Neural crest cell (in vitro differentiated cells): ENCODE results near the gene TEPSIN. TPM values are rescaled to one million over a fixed set of nuclear protein-coding genes. Genes with fewer than 3 reads are reported as not detected.

Experiments
- DNase-seq: peaks from one replicate; pipeline ENCODE4 v3.0.0; 2021; ENCODE audit warnings: low read depth, mixed read lengths, low spot score
- H3K27ac Mint-ChIP-seq: one replicate; pipeline ENCODE4 v1.8.0; 2021; ENCODE audit warnings: mild to moderate bottlenecking, mixed read lengths; ENCODE audit not compliant: unreplicated experiment
- H3K27me3 Mint-ChIP-seq: 2 replicates; pipeline ENCODE4 v1.8.0; 2021; ENCODE audit warnings: low read depth, mild to moderate bottlenecking, mixed read lengths
- H3K36me3 Mint-ChIP-seq: 2 replicates; pipeline ENCODE4 v1.8.0; 2021; ENCODE audit warnings: low read depth, mild to moderate bottlenecking, mixed read lengths
- H3K4me1 Mint-ChIP-seq: 2 replicates; pipeline ENCODE4 v1.8.0; 2021; ENCODE audit warnings: mixed read lengths
- H3K4me3 Mint-ChIP-seq: one replicate; pipeline ENCODE4 v1.8.0; 2021; ENCODE audit warnings: mild to moderate bottlenecking, mixed read lengths
- H3K9me3 Mint-ChIP-seq: 2 replicates; pipeline ENCODE4 v1.8.0; 2021; ENCODE audit warnings: mixed read lengths
- CTCF ChIP-seq: fragments of 200-600 bp; sonication (generic); conservative IDR thresholded peaks from 2 replicates; pipeline ENCODE4 v1.5.0; 2021; ENCODE audit warnings: antibody characterized with exemption, mild to moderate bottlenecking
- long read RNA-seq: library from polyadenylated mRNA; unstranded; transcript quantifications from one replicate; pipeline ENCODE4 v2.0.0, GENCODE V29; 2020
- total RNA-seq: library from RNA; stranded (reverse); gene quantifications from 2 replicates; pipeline ENCODE4 v1.2.1, GENCODE V29; 2021

The TEPSIN gene
- 36.9 and 40.4 TPM in 2 replicates for total RNA-seq
- long read RNA-seq, partial matches to known transcripts, result 0 of 2 reads
- long read RNA-seq, other reads (novel, unspliced or antisense), result 1 of 2 reads

GRCh38 chr17:81238815-81239713 lies at the start of gene TEPSIN, which contains the start of gene NDUFAF8:
Gene TEPSIN (minus strand): TSS chr17:81239055. CDS start chr17:81239033, 22 bp downstream.
Gene NDUFAF8 (plus strand): TSS chr17:81239318. CDS start chr17:81239364, 46 bp downstream.
- peaks cover 2% of the 10 kb centered on the region for H3K27me3 Mint-ChIP-seq
- H3K27ac Mint-ChIP-seq, result peak within 1 kb of the TSS; percentile 98
- H3K4me3 Mint-ChIP-seq, result peak within 1 kb of the TSS; percentile 99
- H3K36me3 Mint-ChIP-seq, result no peaks in the 10 kb centered on the region
- peak; percentile 83 for DNase-seq
- H3K4me1 Mint-ChIP-seq, result peaks cover 26% of the 10 kb centered on the region
- no peak for TF ChIP-seq CTCF
- H3K9me3 Mint-ChIP-seq, result no peaks in the 10 kb centered on the region

GRCh38 chr17:81287741-81288430 lies 49.0 kb upstream of the TEPSIN start:
- Mint-ChIP-seq H3K27ac (no peak overlapping the region), H3K36me3 (no peaks in the 10 kb centered on the region), H3K9me3 (no peaks in the 10 kb centered on the region), H3K4me1 (peaks cover 14% of the 10 kb centered on the region), H3K4me3 (no peak overlapping the region), H3K27me3 (no peaks in the 10 kb centered on the region)
- no peak for DNase-seq
- no peak for TF ChIP-seq CTCF

- TF ChIP-seq CTCF, result no peak
- no peak for DNase-seq
- Mint-ChIP-seq H3K36me3 (no peaks in the 10 kb centered on the region), H3K9me3 (no peaks in the 10 kb centered on the region), H3K27me3 (no peaks in the 10 kb centered on the region), H3K4me1 (peaks cover 14% of the 10 kb centered on the region), H3K27ac (no peak overlapping the region), H3K4me3 (no peak overlapping the region)
Measured at GRCh38 chr17:81287152-81287551, 48.3 kb upstream of the TEPSIN start.

GRCh38 chr17:81286491-81287145 lies 47.8 kb upstream of the TEPSIN start:
- Mint-ChIP-seq H3K4me3 (no peak overlapping the region), H3K36me3 (no peaks in the 10 kb centered on the region), H3K9me3 (no peaks in the 10 kb centered on the region), H3K27me3 (no peaks in the 10 kb centered on the region), H3K27ac (peak overlapping the region; percentile 16), H3K4me1 (peaks cover 12% of the 10 kb centered on the region)
- DNase-seq, result no peak
- no peak for TF ChIP-seq CTCF

- peak overlapping the region; percentile 71 for H3K27ac Mint-ChIP-seq
- H3K4me3 Mint-ChIP-seq, result no peak overlapping the region
- H3K27me3 Mint-ChIP-seq, result no peaks in the 10 kb centered on the region
Measured at GRCh38 chr17:81285894-81286293, 47.0 kb upstream of the TEPSIN start.

More at GRCh38 chr17:81285894-81286293, 47.0 kb upstream of the TEPSIN start:
- Mint-ChIP-seq H3K36me3 (no peaks in the 10 kb centered on the region), H3K9me3 (no peaks in the 10 kb centered on the region), H3K4me1 (peaks cover 11% of the 10 kb centered on the region)
- TF ChIP-seq CTCF, result no peak
- DNase-seq, result no peak
